ENCODE measurements around the gene PRKD1.
"Not testable (repeated sequence)": the region's sequence is repeated elsewhere in the genome, so short reads cannot be mapped to it uniquely, and the experiment has no call there.

Gene PRKD1

GRCh38 chr14:29800961-29801360, 126.7 kb downstream of the PRKD1 start:
- H3K4me3 ChIP-seq (ENCODE audit: low read depth, low read length) = no peak overlapping the region

- no peak overlapping the region for H3K4me3 ChIP-seq (ENCODE audit: low read depth, low read length)
Measured at GRCh38 chr14:29799464-29800095, 128.1 kb downstream of the PRKD1 start.

- no peak overlapping the region for H3K4me3 ChIP-seq (ENCODE audit: low read depth, low read length)
Measured at GRCh38 chr14:29798811-29799210, 128.8 kb downstream of the PRKD1 start.

GRCh38 chr14:29798108-29798663, 129.5 kb downstream of the PRKD1 start:
- H3K4me3 ChIP-seq (ENCODE audit: low read depth, low read length) = no peak overlapping the region

- H3K4me3 ChIP-seq (ENCODE audit: low read depth, low read length) = no peak overlapping the region
Measured at GRCh38 chr14:29796853-29797252, 130.8 kb downstream of the PRKD1 start.

- no peak overlapping the region for H3K4me3 ChIP-seq (ENCODE audit: low read depth, low read length)
Measured at GRCh38 chr14:29789475-29789874, 138.2 kb downstream of the PRKD1 start.

DNA sequence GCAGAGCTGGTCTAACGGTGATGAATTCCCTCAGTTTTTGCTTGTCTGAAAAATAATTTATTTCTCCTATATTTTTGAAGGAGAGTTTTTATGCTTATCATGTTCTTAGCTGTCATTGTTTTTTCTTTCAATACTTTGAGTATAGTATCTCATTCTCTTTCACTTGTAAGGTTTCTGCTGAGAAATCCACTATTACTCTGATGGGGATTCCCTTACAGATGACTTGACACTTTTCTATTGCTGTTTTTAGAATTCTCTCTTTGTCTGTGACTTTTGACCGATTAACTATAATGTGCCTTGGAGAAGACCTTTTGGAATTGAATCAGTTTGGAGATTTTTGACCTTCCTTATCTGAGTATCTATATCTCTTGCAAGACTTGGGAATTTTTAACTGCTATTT, 139.6 kb downstream of the PRKD1 start:
- no peak overlapping the region for H3K4me3 ChIP-seq (ENCODE audit: low read depth, low read length)

DNA sequence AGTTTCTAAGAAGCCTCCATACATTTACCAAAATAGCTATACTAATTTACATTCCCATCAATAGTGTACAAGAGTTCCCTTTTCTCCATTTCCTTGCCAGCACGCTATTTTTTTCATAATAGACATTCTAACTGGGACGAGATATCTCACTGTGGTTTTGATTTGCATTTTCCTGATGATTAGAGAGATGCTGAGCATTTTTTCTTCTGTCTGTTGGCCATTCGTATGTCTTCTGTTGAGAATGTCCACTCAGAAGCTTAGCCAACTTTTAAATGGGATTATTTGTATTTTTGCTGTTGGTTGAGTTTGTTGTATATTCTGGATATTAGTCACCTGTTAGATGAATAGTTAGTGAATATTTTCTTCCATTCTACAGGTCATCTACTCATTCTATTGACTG, 144.1 kb downstream of the PRKD1 start:
- no peak overlapping the region for H3K4me3 ChIP-seq (ENCODE audit: low read depth, low read length)

DNA sequence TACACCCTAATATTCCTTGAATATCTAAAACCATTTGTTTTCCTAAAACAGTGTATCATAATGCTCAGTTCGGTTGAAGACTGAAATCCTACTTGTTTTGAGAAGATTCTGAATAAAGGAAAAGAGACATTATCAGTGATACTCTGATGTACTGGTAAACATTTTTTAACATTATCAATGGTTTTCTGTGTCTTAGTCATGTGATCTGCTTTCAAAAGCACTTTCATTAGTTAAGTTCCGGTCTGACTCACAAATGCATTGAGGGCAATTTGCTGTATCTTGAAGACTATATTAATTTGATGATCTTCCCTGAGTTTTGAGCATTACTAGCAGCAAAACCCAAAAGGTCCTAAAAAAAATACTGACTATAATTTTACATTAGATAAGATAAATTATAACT, 145.6 kb downstream of the PRKD1 start:
- H3K4me3 ChIP-seq (ENCODE audit: low read depth, low read length) = no peak overlapping the region

DNA sequence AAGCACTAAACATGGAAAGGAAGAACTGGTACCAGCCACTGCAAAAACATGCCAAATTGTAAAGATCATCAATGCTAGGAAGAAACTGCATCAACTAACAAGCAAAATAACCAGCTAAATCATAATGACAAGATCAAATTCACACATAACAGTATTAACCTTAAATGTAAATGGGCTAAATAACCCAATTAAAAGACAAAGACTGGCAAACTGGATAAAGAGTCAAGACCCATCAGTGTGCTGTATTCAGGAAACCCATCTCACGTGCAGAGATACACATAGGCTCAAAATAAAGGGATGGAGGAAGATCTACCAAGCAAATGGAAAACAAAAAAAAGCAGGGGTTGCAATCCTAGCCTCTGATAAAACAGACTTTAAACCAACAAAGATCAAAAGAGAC, 150.5 kb downstream of the PRKD1 start:
- not testable (repeated sequence) for H3K4me3 ChIP-seq (ENCODE audit: low read depth, low read length)

- no peak overlapping the region for H3K4me3 ChIP-seq (ENCODE audit: low read depth, low read length)
Measured at GRCh38 chr14:29773990-29774389, 153.7 kb downstream of the PRKD1 start.

- no peak overlapping the region for H3K4me3 ChIP-seq (ENCODE audit: low read depth, low read length)
Measured at GRCh38 chr14:29763342-29763858, 164.2 kb downstream of the PRKD1 start.

DNA sequence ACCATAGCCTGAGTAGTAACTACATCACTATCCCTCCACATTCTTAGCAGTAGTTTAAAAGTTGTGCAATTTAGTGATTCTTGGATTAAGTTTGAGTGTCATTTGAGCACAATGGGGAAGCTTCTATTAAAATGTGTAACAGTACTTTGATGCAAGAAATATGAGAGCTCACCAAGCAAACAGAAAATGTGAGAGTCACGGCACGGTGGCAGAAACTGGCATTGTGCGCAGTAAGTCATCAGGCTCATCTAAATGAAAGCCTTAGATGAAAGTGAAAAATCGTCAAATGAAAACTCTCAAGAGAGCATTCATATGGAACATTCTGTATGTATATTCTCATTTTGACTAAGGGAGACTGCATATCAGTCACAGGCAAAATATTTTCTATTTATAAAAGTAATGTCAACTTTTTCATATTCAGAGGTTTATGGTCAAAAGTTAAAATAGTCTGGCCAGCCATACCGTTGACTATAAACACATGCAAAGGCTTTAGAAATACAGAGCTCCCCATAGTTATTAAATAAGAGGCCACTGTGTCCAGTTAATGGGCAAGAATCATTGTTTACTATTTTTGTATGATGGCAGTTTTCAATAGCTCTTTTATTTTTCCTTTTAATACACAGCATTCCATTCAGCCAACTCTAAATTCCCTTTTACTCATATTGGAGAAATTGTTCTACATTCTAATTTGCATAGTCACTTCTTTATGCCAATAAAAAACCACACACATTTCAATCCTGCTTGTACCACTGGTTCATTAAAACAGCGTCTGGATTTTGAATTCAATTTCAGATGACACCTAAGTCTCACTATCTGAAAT, 167.9 kb downstream of the PRKD1 start:
- H3K4me3 ChIP-seq (ENCODE audit: low read depth, low read length) = no peak overlapping the region

DNA sequence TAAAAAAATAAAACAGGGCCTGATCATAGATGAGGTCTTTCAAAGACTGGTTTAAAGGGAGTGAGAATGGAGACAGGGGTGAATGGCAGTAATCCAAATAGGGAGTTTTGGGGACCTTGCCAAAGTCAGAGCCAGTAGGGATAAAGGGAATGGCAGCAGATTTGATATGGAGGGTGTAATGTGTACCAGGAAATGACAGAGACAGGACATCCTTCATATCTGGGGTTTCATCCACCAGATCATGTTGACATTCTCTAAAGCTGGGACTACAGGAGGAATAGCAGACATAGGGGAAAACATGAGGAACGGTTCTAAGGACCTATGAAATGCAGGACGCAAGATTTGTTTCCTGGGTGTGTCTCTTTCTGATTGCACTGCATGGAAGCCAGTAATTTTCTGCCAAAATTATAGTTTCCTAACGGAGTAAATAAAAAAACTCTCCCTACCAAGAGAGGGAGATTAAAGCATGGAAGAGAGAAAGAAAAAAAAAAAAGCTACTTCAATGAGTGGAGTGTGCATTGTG, 169.9 kb downstream of the PRKD1 start:
- no peak overlapping the region for H3K4me3 ChIP-seq (ENCODE audit: low read depth, low read length)

- H3K4me3 ChIP-seq (ENCODE audit: low read depth, low read length) = no peak overlapping the region
Measured at GRCh38 chr14:29757188-29757680, 170.4 kb downstream of the PRKD1 start.

- H3K4me3 ChIP-seq (ENCODE audit: low read depth, low read length) = no peak overlapping the region
Measured at GRCh38 chr14:29756019-29756385, 171.6 kb downstream of the PRKD1 start.

- H3K4me3 ChIP-seq (ENCODE audit: low read depth, low read length) = no peak overlapping the region
Measured at GRCh38 chr14:29755311-29756018, 172.2 kb downstream of the PRKD1 start.

DNA sequence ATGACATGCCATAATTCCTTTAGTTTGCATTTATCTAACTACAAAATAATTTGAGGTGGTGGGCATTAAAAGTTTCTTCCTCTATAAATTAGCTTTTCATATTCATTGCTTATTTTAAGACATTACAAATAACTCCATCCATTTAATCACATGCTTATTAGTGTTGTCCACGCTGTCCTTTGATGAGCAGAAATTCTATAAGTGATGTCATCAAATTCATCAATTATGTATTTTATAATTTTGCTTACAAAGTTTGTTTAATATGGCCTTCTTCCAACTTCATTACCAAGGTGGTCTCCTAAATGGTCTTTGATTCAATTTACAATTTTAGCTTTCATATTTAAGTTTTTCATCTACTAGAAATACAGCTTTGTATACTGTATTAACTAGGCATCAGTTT, 173.5 kb downstream of the PRKD1 start:
- no peak overlapping the region for H3K4me3 ChIP-seq (ENCODE audit: low read depth, low read length)

DNA sequence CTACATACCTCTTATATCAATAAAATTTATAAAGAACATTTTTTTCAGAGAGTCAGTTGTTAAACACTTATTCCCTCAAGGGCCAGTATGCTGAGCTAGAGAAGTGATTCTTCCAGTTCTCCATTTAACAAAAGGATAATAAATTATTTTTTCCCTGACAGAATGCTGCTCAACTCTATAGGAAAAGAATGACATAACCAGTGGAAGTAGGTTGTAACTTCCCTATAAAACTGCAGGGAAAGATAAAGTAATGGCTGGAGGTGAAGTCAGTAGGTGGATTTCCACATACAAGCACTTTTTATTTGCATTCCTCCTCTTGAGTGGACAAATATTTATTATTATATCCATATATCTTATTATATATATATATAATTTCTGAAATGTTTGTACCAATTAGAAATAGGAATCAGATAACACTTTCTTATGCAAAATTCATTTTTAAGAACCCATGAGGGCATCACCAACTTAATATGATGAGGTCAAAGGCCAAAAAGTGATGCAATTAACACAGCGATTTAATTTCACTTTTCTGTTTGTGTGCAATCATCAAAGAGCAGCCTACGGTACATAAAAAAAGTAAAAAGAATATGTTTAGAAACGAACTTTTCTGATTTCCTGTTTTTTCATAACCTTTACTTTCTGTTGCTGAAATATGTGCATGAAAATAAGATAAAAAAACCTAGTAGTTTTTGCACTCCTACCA, 175.3 kb downstream of the PRKD1 start:
- H3K4me3 ChIP-seq (ENCODE audit: low read depth, low read length) = no peak overlapping the region

DNA sequence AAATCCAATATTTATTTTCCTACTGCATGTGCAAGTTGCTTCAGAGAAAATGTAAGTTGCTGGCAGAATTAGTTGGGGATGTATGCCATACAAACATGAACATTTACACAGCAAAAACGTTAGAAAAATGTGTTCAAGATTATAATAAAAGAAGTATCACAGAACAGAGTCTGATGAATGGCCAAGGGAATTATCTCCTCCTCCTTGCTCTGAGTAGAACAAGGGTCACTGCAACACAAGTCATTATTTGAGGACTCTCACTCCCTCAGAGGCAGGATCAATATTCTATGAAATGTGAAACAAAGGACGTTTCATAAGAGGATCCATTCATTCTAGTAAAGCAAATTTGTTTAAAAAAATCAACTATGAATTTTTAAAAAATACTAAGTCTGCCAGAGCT, 177.8 kb downstream of the PRKD1 start:
- H3K4me3 ChIP-seq (ENCODE audit: low read depth, low read length) = no peak overlapping the region

Data from iPS-11a (cell line).